Measurements from ENCODE around the gene NTNG2. TPM values are rescaled to one million over a fixed set of nuclear protein-coding genes. Genes with fewer than 3 reads are reported as not detected.

NTNG2 gene
- total RNA-seq, 3 donors from 2014 or later: 0.91 to 1.4 (median 0.95) TPM

- Mint-ChIP-seq H3K4me1 (ENCODE audit: low read depth) (peaks cover 3% of the 10 kb centered on the region), H3K36me3 (ENCODE audit: insufficient read depth) (no peaks in the 10 kb centered on the region), H3K4me3 (no peak overlapping the region), H3K9me3 (no peaks in the 10 kb centered on the region), H3K27me3 (ENCODE audit: low read depth) (peaks cover 2% of the 10 kb centered on the region)
- no peak for ATAC-seq
- no peak for DNase-seq
Observed at GRCh38 chr9:132236662-132237311, 74.9 kb downstream of the NTNG2 start.

- peaks cover 2% of the 10 kb centered on the region for H3K27me3 Mint-ChIP-seq (ENCODE audit: low read depth)
- H3K36me3 Mint-ChIP-seq (ENCODE audit: insufficient read depth): no peaks in the 10 kb centered on the region
- DNase-seq: no peak
- peaks cover 4% of the 10 kb centered on the region for H3K4me1 Mint-ChIP-seq (ENCODE audit: low read depth)
- H3K9me3 Mint-ChIP-seq: no peaks in the 10 kb centered on the region
- no peak for ATAC-seq
- H3K4me3 Mint-ChIP-seq: no peak overlapping the region
Observed at GRCh38 chr9:132237481-132237880, 75.6 kb downstream of the NTNG2 start.

- no peak overlapping the region for H3K4me3 Mint-ChIP-seq
- no peak for DNase-seq
Observed at GRCh38 chr9:132238026-132238972, 76.4 kb downstream of the NTNG2 start.

GRCh38 chr9:132238992-132239391 is 77.1 kb downstream of the NTNG2 start:
- DNase-seq: no peak
- peaks cover 8% of the 10 kb centered on the region for H3K4me1 Mint-ChIP-seq (ENCODE audit: low read depth)
- H3K4me3 Mint-ChIP-seq: no peak overlapping the region
- H3K36me3 Mint-ChIP-seq (ENCODE audit: insufficient read depth): no peaks in the 10 kb centered on the region
- no peaks in the 10 kb centered on the region for H3K9me3 Mint-ChIP-seq
- ATAC-seq: no peak
- peaks cover 2% of the 10 kb centered on the region for H3K27me3 Mint-ChIP-seq (ENCODE audit: low read depth)

More at GRCh38 chr9:132238026-132238972, 76.4 kb downstream of the NTNG2 start:
- Mint-ChIP-seq H3K9me3 (no peaks in the 10 kb centered on the region), H3K4me1 (ENCODE audit: low read depth) (peaks cover 6% of the 10 kb centered on the region), H3K27me3 (ENCODE audit: low read depth) (peaks cover 2% of the 10 kb centered on the region), H3K36me3 (ENCODE audit: insufficient read depth) (no peaks in the 10 kb centered on the region)
- ATAC-seq: no peak

GRCh38 chr9:132239518-132239917 is 77.7 kb downstream of the NTNG2 start:
- no peak overlapping the region for H3K4me3 Mint-ChIP-seq
- ATAC-seq: no peak
- H3K27me3 Mint-ChIP-seq (ENCODE audit: low read depth): peaks cover 4% of the 10 kb centered on the region
- no peak for DNase-seq
- no peaks in the 10 kb centered on the region for H3K9me3 Mint-ChIP-seq
- H3K4me1 Mint-ChIP-seq (ENCODE audit: low read depth): peaks cover 8% of the 10 kb centered on the region
- H3K36me3 Mint-ChIP-seq (ENCODE audit: insufficient read depth): no peaks in the 10 kb centered on the region

- Mint-ChIP-seq H3K4me3 (no peak overlapping the region), H3K9me3 (no peaks in the 10 kb centered on the region), H3K36me3 (ENCODE audit: insufficient read depth) (no peaks in the 10 kb centered on the region), H3K27me3 (ENCODE audit: low read depth) (peaks cover 3% of the 10 kb centered on the region), H3K4me1 (ENCODE audit: low read depth) (peaks cover 8% of the 10 kb centered on the region)
- ATAC-seq (no peak), DNase-seq (no peak)
Observed at GRCh38 chr9:132239999-132240840, 78.4 kb downstream of the NTNG2 start.

- Mint-ChIP-seq H3K36me3 (ENCODE audit: insufficient read depth) (no peaks in the 10 kb centered on the region), H3K4me1 (ENCODE audit: low read depth) (peaks cover 8% of the 10 kb centered on the region), H3K9me3 (no peaks in the 10 kb centered on the region), H3K27me3 (ENCODE audit: low read depth) (peaks cover 6% of the 10 kb centered on the region), H3K4me3 (peak overlapping the region; percentile 90)
- ATAC-seq (peak; percentile 87 to 88), DNase-seq (peak; percentile 100)
Observed at GRCh38 chr9:132240841-132241482, 79.1 kb downstream of the NTNG2 start.

- no peaks in the 10 kb centered on the region for H3K36me3 Mint-ChIP-seq (ENCODE audit: insufficient read depth)
- peak overlapping the region; percentile 90 for H3K4me3 Mint-ChIP-seq
- no peak for DNase-seq
- no peak for ATAC-seq
- peaks cover 8% of the 10 kb centered on the region for H3K4me1 Mint-ChIP-seq (ENCODE audit: low read depth)
- no peaks in the 10 kb centered on the region for H3K9me3 Mint-ChIP-seq
- peaks cover 10% of the 10 kb centered on the region for H3K27me3 Mint-ChIP-seq (ENCODE audit: low read depth)
Observed at GRCh38 chr9:132241483-132241839, 79.6 kb downstream of the NTNG2 start.

GRCh38 chr9:132241840-132242620 is 80.2 kb downstream of the NTNG2 start:
- Mint-ChIP-seq H3K27me3 (ENCODE audit: low read depth) (peaks cover 16% of the 10 kb centered on the region), H3K9me3 (no peaks in the 10 kb centered on the region), H3K4me3 (peak overlapping the region; percentile 93), H3K4me1 (ENCODE audit: low read depth) (peaks cover 8% of the 10 kb centered on the region), H3K36me3 (ENCODE audit: insufficient read depth) (no peaks in the 10 kb centered on the region)
- peak; percentile 44 for DNase-seq
- peak; percentile 5 to 6 for ATAC-seq

- no peak for ATAC-seq
- Mint-ChIP-seq H3K27me3 (ENCODE audit: low read depth) (peaks cover 18% of the 10 kb centered on the region), H3K36me3 (ENCODE audit: insufficient read depth) (no peaks in the 10 kb centered on the region), H3K4me3 (peak overlapping the region; percentile 93), H3K9me3 (no peaks in the 10 kb centered on the region), H3K4me1 (ENCODE audit: low read depth) (peaks cover 8% of the 10 kb centered on the region)
- DNase-seq: no peak
Observed at GRCh38 chr9:132242621-132243155, 80.8 kb downstream of the NTNG2 start.

GRCh38 chr9:132243156-132244074 is 81.6 kb downstream of the NTNG2 start:
- no peak for ATAC-seq
- Mint-ChIP-seq H3K27me3 (ENCODE audit: low read depth) (peaks cover 18% of the 10 kb centered on the region), H3K4me1 (ENCODE audit: low read depth) (peaks cover 8% of the 10 kb centered on the region), H3K9me3 (no peaks in the 10 kb centered on the region), H3K4me3 (peak overlapping the region; percentile 93), H3K36me3 (ENCODE audit: insufficient read depth) (no peaks in the 10 kb centered on the region)
- no peak for DNase-seq
